ENCODE data around the gene CACNA1D. TPM values are rescaled to one million over a fixed set of nuclear protein-coding genes. Genes with fewer than 3 reads are reported as not detected.
"Not testable (repeated sequence)": the region's sequence is repeated elsewhere in the genome, so short reads cannot be mapped to it uniquely, and the experiment has no call there.

The CACNA1D gene
- total RNA-seq, 1 donor from 2014 or later = 1.5 TPM

DNA sequence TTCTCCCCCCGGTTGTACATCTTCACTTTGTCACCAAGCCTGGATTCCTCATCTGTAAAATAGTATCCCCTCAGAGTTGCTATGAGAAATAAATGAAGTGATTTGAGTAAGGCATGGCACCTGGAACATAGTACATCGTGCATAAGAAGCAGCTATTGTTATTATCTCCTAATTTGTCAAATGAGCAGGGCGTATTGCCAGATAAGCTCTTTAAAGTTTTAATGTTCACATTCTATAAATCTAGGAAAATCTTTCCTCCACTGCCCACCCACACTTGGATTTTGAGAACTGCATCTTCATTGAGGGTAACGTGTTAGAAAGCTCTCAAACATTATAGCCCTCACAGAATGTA lies 32.3 kb downstream of the CACNA1D start:
- DNase-seq (ENCODE audit: low read depth) = no peak

DNA sequence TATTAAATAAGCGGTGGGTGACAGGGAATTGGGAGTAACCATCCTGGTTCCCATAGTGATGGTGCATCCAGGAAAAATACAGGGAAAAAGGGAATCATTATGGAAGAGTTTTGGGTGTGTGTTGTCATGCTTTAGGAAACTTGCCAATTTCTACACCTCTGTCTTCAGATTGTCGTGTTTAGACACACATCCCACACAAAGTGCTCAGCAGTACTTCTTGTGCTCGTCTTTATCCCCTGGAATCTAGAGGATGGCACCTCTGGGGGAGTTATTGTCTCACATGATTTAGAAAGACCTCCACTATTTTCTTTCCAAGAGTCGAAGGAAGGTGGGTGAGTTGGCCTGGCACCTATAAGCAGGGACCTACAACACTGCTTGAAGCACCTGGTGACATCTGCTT lies 35.8 kb downstream of the CACNA1D start:
- no peak for DNase-seq (ENCODE audit: low read depth)

DNA sequence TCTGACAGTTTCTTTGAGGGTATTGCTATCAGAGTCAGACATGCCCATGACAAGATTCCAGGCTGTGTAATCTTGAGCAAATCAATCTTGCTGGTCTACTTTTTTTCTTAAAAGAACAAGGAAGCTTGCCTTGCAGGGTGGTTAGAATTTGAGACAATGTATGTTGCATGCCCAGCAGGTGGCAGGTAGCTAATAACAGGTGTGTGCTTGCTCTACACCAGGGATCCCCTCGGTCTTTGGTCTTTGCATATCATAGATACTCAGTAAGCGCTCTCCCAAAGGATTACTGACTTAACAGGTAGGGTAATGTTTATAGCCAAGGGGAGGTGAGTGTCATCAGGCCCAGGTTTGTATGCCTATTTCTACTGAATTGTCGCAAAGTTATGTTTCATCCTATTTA lies 37.3 kb downstream of the CACNA1D start:
- DNase-seq (ENCODE audit: low read depth) = no peak

GRCh38 chr3:53533472-53533871 lies 39.1 kb downstream of the CACNA1D start:
- no peak for DNase-seq (ENCODE audit: low read depth)

- DNase-seq (ENCODE audit: low read depth) = no peak
These were observed 39.8 kb downstream of the CACNA1D start for GRCh38 chr3:53534216-53534615.

DNA sequence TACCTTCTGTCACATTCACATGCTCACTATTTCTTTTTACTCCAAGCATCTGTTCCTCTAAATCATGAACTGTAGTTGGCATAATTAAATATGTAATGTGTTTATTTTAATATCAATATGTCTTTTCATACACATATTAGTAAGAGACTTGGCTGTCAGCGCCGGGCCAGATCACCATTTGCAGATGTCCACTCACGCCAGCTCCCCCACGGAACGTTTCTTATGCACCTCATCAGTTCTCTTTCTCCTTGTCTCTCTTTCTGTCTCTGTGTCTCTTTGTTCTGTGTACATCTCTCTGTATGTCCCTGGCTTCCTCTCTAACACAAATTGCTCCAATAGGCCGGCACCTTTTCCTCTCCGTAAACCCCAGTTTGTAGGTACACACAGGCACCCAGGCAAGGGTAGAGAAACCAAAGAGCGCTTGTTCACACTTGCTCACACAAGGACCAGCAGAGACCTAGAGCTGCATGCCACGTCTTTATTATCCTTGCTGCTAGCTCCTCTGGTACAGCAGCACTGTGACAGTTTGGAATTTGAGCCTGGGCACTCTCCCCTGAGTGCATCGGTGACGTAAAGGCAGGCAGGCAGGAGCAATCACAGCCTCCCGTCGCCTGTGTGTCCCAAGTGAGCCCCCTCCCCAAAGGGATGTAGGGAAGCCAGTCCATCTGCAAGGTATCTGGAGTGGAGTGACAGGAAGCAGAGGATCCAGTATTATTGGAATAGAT lies 40.4 kb downstream of the CACNA1D start:
- no peak for DNase-seq (ENCODE audit: low read depth)

DNA sequence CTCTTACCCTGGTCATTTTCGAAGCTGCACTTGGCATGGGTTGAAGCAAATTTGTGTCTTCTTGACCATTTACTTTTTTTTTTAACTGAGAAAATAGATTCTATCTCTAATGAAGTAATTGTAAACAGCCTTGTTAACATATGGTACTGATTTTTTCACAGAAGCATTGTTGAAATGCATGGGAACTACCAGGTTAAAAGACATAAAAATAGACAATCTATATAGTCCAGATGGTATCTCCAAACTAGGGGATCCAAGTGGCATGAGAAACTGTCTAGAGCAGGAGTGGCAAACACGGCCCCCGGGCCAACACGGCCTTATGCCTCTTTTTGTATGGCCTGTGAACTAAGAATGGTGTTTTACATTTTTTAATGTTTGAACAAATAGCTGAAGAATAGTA lies 41.9 kb downstream of the CACNA1D start:
- no peak for DNase-seq (ENCODE audit: low read depth)

GRCh38 chr3:53544357-53544756 lies 49.9 kb downstream of the CACNA1D start:
- peak; percentile 52 for DNase-seq (ENCODE audit: low read depth)

DNA sequence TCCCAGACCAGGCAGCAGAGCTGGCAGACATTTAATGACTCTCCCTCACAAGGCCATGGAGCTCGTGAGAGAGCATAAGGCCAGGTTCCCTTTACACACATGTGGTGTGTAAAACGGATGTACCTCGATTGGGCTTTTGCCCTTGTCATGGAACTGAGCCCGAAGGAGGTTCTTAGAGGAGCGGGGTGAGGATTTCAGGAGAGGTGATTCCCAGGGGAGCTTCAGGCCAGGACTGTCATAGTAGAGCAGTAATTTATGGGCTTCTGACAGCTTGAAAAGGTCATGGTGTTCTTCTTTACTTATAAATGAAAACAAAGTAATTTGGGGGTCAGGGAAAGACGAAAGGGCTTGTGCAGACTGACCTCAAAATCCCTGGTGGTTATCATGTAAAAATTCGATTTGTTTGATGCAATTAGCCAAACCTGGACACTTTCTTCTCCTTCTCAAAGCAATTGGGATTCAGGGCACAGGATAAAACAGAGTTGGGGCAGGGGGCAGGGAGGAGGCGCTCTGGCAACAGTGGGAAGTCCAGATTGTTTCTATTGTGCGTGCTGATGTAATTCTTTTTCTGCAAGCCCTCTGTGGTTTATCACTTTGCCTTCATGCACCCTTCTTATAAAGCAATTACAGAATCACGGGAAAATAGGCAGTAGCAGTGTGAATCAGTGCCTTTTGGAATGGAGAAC lies 51.0 kb downstream of the CACNA1D start:
- peak; percentile 9 for DNase-seq (ENCODE audit: low read depth)

- DNase-seq (ENCODE audit: low read depth) = no peak
These were observed 51.6 kb downstream of the CACNA1D start for GRCh38 chr3:53545996-53546359.

DNA sequence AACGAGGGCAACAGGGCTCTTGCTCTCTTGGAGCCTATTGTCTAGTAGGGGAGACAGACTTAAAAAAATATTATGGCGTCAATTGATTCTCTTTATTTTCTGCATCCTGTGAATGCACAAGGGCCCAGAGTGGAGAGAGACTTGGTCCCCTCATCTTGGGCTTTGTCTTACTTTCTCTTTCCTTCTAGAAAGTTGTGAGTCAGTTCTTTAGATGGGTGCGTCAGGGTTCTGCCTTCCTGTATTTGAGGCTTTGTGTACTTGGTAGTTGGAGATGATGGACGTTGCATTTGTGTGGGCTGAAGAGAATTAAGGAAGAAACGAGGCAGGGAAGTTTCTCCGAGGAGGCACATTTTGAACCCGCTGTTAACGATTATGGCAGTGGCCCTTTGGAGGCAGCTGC lies 52.9 kb downstream of the CACNA1D start:
- DNase-seq (ENCODE audit: low read depth) = no peak

- no peak for DNase-seq (ENCODE audit: low read depth)
These were observed 55.7 kb downstream of the CACNA1D start for GRCh38 chr3:53550005-53550620.

- peak; percentile 40 for DNase-seq (ENCODE audit: low read depth)
These were observed 56.9 kb downstream of the CACNA1D start for GRCh38 chr3:53551324-53551723.

DNA sequence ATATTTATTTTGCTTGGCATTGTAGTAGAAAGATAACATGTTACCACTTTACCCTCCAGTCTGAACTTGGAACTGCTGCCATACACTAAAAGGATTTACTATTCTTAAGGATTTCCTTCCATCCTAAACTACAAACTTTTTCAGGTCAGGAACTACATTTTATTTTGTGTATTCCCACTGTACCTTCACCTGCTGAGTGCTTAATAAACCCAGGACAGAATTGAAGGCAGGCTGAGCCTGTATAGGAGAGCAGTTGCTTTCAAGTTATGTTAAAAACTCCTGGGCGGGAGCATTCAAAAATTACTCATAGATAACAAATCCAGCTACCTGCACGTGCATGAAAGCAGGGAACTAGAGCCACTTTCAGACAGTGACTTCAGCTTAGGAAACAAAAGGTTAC lies 58.3 kb downstream of the CACNA1D start:
- DNase-seq (ENCODE audit: low read depth) = peak; percentile 11

DNA sequence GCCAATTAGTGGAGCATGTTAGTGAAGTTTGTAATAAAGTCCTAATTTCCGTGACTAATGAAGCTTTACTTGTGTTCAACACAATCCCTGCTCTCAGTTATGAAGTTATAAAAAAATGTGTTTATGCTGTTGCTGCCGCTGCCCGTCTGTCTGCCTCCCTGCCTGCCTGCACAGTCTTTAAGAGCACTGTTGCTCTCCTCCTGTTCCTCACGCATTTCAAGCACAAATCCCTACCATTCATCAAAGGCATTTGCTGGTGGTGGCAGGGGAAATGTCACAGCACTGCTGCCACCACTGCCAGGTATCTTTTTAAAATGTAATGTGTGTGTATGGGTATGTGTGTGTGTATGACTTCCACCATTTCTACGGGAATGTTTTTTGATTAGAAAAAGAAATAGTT lies 58.8 kb downstream of the CACNA1D start:
- DNase-seq (ENCODE audit: low read depth) = no peak

DNA sequence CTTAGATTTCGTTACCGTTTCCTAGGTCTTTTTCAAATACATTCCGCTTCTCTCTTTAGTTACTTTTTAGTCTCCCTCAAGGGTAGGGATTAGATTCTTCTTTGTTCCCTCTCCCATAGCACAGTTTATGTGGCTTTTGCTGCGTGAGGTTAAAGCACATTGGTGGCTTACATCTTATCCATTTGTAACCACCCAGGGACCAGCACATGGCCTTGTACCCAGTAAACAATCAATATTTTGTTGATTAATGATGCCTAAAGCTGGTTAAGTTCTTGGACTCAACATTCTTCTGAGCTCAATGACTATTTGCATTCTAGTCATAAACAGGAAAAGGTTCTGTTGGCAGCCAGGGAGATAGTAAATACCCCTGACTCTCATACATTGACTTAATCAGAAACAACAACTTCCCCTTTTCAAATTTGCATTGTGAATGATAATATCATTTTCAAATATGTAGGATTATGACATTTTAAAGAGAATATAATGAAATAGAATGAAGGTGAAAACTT lies 60.2 kb downstream of the CACNA1D start:
- no peak for DNase-seq (ENCODE audit: low read depth)

DNA sequence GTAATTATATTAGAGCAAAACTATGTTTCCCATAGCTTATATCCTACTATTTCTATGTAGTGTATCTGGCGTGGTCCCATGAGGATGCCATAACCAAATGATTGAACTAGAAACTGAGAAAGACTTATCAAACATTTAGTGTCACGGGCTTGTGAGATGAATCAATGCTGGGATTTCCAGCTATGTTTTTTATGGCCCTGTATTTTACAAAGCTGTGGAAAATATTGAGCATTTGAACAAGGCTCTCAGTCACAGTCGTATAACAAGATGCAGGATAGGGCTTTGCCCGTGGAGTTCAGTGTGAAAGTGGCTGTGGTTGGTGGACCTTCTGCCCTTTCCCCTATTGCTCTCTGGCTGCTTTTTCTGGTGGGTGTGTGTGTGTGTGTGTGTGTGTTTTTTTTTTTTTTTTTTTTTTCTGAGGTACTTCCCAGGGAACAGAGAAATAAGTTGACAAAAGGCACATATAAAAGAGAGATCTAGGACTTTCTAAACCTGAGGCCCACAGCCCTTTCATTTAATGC lies 60.7 kb downstream of the CACNA1D start:
- no peak for DNase-seq (ENCODE audit: low read depth)

GRCh38 chr3:53566461-53567145 lies 72.2 kb downstream of the CACNA1D start:
- DNase-seq (ENCODE audit: low read depth) = no peak

- peak; percentile 31 for DNase-seq (ENCODE audit: low read depth)
These were observed 75.7 kb downstream of the CACNA1D start for GRCh38 chr3:53570081-53570480.

DNA sequence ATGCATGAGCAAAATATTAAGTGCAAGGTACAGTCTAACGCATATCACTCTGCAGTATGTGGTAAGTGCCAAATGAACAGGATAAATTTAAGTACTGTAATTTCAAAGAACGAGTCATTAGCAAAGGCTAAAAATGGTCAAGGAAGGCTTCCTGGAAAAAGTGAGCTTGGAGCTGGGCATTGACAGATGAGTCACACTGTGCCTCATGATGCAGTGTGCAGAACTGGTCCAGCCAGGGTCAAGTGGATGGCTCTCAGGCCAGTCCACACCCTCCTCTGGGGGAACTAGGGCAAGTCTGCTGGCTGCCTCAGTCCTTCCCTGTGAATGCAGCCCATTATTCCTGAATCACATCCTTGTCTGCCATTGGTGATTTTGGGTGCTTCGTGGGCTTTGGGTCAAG lies 76.3 kb downstream of the CACNA1D start:
- DNase-seq (ENCODE audit: low read depth) = peak; percentile 84

- no peak for DNase-seq (ENCODE audit: low read depth)
These were observed 76.9 kb downstream of the CACNA1D start for GRCh38 chr3:53571264-53571663.

GRCh38 chr3:53572184-53572583 lies 77.8 kb downstream of the CACNA1D start:
- DNase-seq (ENCODE audit: low read depth) = not testable (repeated sequence)

All from renal cortical epithelial cell (primary cell).